Osteoblast (primary cell): Measurements from ENCODE around the gene ACTC1. TPM values are rescaled to one million over a fixed set of nuclear protein-coding genes. Genes with fewer than 3 reads are reported as not detected.
A peak's percentile ranks its signal among the peaks of the same experiment; 100 is the strongest.

ENCODE experiments used
- DNase-seq: peaks from one replicate; pipeline ENCODE4 v3.0.0; 2011; ENCODE audit warnings: low spot score, mixed read lengths; ENCODE audit not compliant: insufficient read length; ENCODE audit errors: missing footprints
- H2AFZ ChIP-seq: 2 replicates; pipeline ENCODE4 v1.6.0; 2011; ENCODE audit warnings: mild to moderate bottlenecking, low read length
- H3K27ac ChIP-seq: 2 replicates; pipeline ENCODE4 v1.5.1; 2011; ENCODE audit warnings: mild to moderate bottlenecking, low read depth, low read length, moderate library complexity
- H3K27me3 ChIP-seq: 2 replicates; pipeline ENCODE4 v1.6.0; 2012; ENCODE audit warnings: mild to moderate bottlenecking, control low read depth, inconsistent platforms, low read length, moderate library complexity; ENCODE audit not compliant: insufficient read depth
- H3K36me3 ChIP-seq: 2 replicates; pipeline ENCODE4 v1.5.1; 2011; ENCODE audit warnings: mild to moderate bottlenecking, low read length, control low read depth, moderate library complexity; ENCODE audit not compliant: insufficient read depth
- H3K4me1 ChIP-seq: 2 replicates; pipeline ENCODE4 v1.5.1; 2011; ENCODE audit warnings: mild to moderate bottlenecking, low read length, control low read depth, moderate library complexity; ENCODE audit not compliant: insufficient read depth
- H3K4me2 ChIP-seq: 2 replicates; pipeline ENCODE4 v1.6.0; 2011; ENCODE audit warnings: mild to moderate bottlenecking, low read length; ENCODE audit not compliant: insufficient read depth
- H3K4me3 ChIP-seq: fragments of 200-600 bp; sonication (generic); 3 replicates; pipeline ENCODE4 v1.5.1; 2012; ENCODE audit warnings: mild to moderate bottlenecking, low read length, inconsistent platforms; ENCODE audit not compliant: insufficient read depth
- H3K79me2 ChIP-seq: 2 replicates; pipeline ENCODE4 v1.6.0; 2012; ENCODE audit warnings: mild to moderate bottlenecking, low read length, control low read depth, inconsistent platforms; ENCODE audit not compliant: insufficient read depth
- H3K9me3 ChIP-seq: 2 replicates; pipeline ENCODE4 v1.5.1; 2011; ENCODE audit warnings: low read depth, low read length, control low read depth
- H4K20me1 ChIP-seq: 2 replicates; pipeline ENCODE4 v1.6.0; 2012; ENCODE audit warnings: mild to moderate bottlenecking, low read length, control low read depth; ENCODE audit not compliant: insufficient read depth
- total RNA-seq: library from RNA; depleted of rRNA; stranded (reverse); fragments of >200 nt; gene quantifications from 2 replicates; pipeline ENCODE4 v1.2.3, GENCODE V29; 2012
- TF ChIP-seq, protein P1 (sequence below): IDR thresholded peaks from 2 replicates; pipeline ENCODE4 v1.5.1; 2011; ENCODE audit warnings: mild to moderate bottlenecking, low read depth, low read length, moderate library complexity; ENCODE audit errors: extremely low read depth

The ACTC1 gene
- total RNA-seq, 1 donor: not detected

DNA sequence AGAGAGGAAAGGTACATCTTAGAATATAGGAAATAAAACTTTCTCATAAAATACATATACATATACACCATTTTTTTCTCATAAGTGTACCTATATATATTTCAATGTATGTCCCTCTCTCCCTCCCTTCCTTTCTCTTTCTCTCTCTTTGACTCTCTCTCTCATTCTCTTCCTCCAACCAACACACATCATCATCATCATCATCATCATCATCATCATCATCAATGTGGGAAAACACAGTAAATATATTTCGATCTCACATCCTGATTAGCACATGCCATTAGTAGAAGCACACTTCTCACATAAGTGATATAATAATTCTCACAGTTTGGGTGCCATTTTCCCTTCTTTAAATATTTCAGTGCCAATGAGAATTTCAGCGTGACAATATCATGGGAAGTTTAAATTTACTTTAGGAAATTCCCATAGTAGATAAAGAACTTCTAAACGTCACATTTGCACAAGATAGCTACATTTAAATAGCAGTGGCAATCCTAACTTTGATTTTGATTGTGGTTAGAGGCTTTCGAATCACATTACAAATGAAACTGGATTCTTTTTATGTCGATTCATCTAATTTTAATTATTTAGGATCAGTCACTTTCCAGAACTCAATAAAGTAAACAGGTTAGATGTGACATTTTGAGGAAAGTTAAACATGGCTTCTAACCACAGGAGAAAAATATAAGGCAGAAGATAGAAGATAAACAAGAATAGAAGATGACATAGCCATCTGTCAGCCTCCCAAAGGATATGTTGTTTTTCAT is 33.0 kb upstream of the ACTC1 start:
- H3K36me3 ChIP-seq: no peaks in the 10 kb centered on the region
- no peaks in the 10 kb centered on the region for H4K20me1 ChIP-seq
- no peaks in the 10 kb centered on the region for H3K9me3 ChIP-seq
- H3K27me3 ChIP-seq: peaks cover 8% of the 10 kb centered on the region
- no peak overlapping the region for H3K4me2 ChIP-seq
- no peak overlapping the region for H3K4me3 ChIP-seq
- TF ChIP-seq, protein P1, sequence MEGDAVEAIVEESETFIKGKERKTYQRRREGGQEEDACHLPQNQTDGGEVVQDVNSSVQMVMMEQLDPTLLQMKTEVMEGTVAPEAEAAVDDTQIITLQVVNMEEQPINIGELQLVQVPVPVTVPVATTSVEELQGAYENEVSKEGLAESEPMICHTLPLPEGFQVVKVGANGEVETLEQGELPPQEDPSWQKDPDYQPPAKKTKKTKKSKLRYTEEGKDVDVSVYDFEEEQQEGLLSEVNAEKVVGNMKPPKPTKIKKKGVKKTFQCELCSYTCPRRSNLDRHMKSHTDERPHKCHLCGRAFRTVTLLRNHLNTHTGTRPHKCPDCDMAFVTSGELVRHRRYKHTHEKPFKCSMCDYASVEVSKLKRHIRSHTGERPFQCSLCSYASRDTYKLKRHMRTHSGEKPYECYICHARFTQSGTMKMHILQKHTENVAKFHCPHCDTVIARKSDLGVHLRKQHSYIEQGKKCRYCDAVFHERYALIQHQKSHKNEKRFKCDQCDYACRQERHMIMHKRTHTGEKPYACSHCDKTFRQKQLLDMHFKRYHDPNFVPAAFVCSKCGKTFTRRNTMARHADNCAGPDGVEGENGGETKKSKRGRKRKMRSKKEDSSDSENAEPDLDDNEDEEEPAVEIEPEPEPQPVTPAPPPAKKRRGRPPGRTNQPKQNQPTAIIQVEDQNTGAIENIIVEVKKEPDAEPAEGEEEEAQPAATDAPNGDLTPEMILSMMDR: no peak
- no peaks in the 10 kb centered on the region for H3K79me2 ChIP-seq
- DNase-seq: no peak
- H3K4me1 ChIP-seq: peaks cover 6% of the 10 kb centered on the region
- peak overlapping the region; percentile 10 for H2AFZ ChIP-seq
- H3K27ac ChIP-seq: no peak overlapping the region

- Histone ChIP-seq H3K27ac (no peak overlapping the region), H3K4me1 (peaks cover 8% of the 10 kb centered on the region), H3K4me2 (no peak overlapping the region), H2AFZ (no peak overlapping the region), H3K4me3 (no peak overlapping the region), H3K9me3 (no peaks in the 10 kb centered on the region), H3K79me2 (no peaks in the 10 kb centered on the region), H3K27me3 (peaks cover 10% of the 10 kb centered on the region), H3K36me3 (no peaks in the 10 kb centered on the region), H4K20me1 (no peaks in the 10 kb centered on the region)
- TF ChIP-seq, protein P1: no peak
- no peak for DNase-seq
Measured at GRCh38 chr15:34821831-34822230, 26.5 kb upstream of the ACTC1 start.

DNA sequence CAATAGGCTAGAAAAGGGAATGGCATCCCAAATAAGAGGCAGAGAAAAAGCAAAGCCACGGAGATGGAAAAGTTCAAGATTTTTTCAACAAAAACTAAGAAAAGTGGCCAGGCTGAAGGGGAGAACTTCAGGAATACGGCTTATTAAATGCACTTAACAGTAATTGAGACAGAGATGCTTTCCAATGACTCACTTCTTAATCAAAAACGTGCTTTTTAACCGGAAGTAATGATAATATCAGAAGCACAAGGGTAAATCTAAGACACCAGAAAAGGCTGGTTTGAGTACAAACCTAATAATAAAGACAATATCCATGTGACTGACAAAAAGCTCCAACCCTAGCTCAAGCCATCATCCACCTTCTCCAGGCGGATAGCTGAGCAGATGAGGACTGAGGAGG is 24.8 kb upstream of the ACTC1 start:
- Histone ChIP-seq H3K4me2 (no peak overlapping the region), H2AFZ (no peak overlapping the region), H3K36me3 (no peaks in the 10 kb centered on the region), H3K9me3 (no peaks in the 10 kb centered on the region), H3K79me2 (no peaks in the 10 kb centered on the region), H3K27me3 (peaks cover 7% of the 10 kb centered on the region), H3K27ac (no peak overlapping the region), H3K4me3 (no peak overlapping the region), H4K20me1 (no peaks in the 10 kb centered on the region), H3K4me1 (peaks cover 8% of the 10 kb centered on the region)
- no peak for DNase-seq
- TF ChIP-seq, protein P1: no peak

DNA sequence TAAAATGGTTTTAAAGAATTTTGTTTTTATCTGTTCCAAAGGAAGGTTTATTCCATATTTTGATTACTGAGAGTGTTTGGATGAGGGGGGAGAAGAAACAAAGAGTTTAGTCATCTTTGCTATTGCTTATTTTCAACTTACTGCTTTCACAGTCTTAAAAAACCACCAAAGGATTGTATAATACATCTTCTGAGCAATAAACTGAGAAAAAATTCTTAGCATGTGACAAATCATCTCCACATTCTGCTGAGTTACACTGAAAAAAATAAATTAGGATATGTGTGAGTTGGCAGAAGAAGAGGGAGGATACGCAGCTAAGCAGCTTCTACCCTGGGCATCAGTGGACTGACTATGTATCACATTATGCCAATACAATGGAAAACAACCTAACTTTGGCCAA is 23.2 kb upstream of the ACTC1 start:
- peaks cover 14% of the 10 kb centered on the region for H3K4me1 ChIP-seq
- no peaks in the 10 kb centered on the region for H3K36me3 ChIP-seq
- H3K27ac ChIP-seq: peak overlapping the region; percentile 31
- H4K20me1 ChIP-seq: no peaks in the 10 kb centered on the region
- TF ChIP-seq, protein P1: no peak
- peaks cover 3% of the 10 kb centered on the region for H3K27me3 ChIP-seq
- no peak overlapping the region for H3K4me2 ChIP-seq
- no peak overlapping the region for H3K4me3 ChIP-seq
- no peak overlapping the region for H2AFZ ChIP-seq
- H3K79me2 ChIP-seq: no peaks in the 10 kb centered on the region
- no peak for DNase-seq
- no peaks in the 10 kb centered on the region for H3K9me3 ChIP-seq
